Psoas muscle (tissue), 8 donors: ENCODE data around the gene TMPRSS6. TPM values are rescaled to one million over a fixed set of nuclear protein-coding genes. Genes with fewer than 3 reads are reported as not detected.
A peak's percentile ranks its signal among the peaks of the same experiment; 100 is the strongest.

Experiments used
- ATAC-seq, 4 donors: fragments of 200-7000 bp; cut with Tn5 transposase; one replicate each; pipeline ENCODE4 v1.9.1; 2020; ENCODE audit warnings: moderate library complexity in 3 of 4, mild to moderate bottlenecking in 2 of 4
- DNase-seq, 2 donors: peaks; one replicate each; pipeline ENCODE4 v3.0.0-alpha.2; 2020
- H3K27ac ChIP-seq: fragments of 200-600 bp; one replicate; pipeline ENCODE4 v1.8.0; 2022
- H3K27me3 ChIP-seq, 3 donors: fragments of 200-600 bp in 1 of 3; one replicate each; pipeline versions ENCODE4 v1.6.1 to v1.8.0; 2013 to 2022; ENCODE audit warnings: low read length in 2 of 3, mild to moderate bottlenecking in 2 of 3, moderate library complexity in 1 of 3; ENCODE audit not compliant: insufficient read depth in 3 of 3
- H3K36me3 ChIP-seq, 2 donors: fragments of 200-600 bp in 1 of 2; one replicate each; pipeline versions ENCODE4 v1.6.1 to v1.8.0; 2013 to 2022; ENCODE audit warnings: low read depth in 1 of 2, mild to moderate bottlenecking in 1 of 2, moderate library complexity in 1 of 2; ENCODE audit not compliant: insufficient read depth in 1 of 2
- H3K4me1 ChIP-seq: fragments of 200-600 bp; one replicate; pipeline ENCODE4 v1.8.0; 2022
- H3K4me3 ChIP-seq: fragments of 200-600 bp; one replicate; pipeline ENCODE4 v1.8.0; 2022; ENCODE audit warnings: mild to moderate bottlenecking
- H3K9me3 ChIP-seq: fragments of 200-600 bp; one replicate; pipeline ENCODE4 v1.8.0; 2022
- CTCF ChIP-seq: fragments of 200-600 bp; IDR thresholded peaks from one replicate; pipeline ENCODE4 v1.8.0; 2022; ENCODE audit warnings: antibody characterized with exemption
- WGBS, 3 donors: extraction: QIAGEN DNeasy Blood & Tissue Kit; methylation state at CpG; one replicate each; pipeline versions ENCODE4 v1.1.6 to v1.1.7; 2013; 5-methylcytosine and 5-hydroxymethylcytosine counted together
- intact Hi-C, 2 donors: fragments of 100-400 bp; cut with DNase I; formaldehyde crosslinking; loops; one replicate each; pipeline versions ENCODE4 v1.11.0 to v1.14.2; 2022
- polyA plus RNA-seq, 3 donors: library from polyadenylated mRNA; stranded (reverse); fragments of 200-250 nt; gene quantifications; one replicate each; pipeline ENCODE4 v1.2.3, GENCODE V29; 2013
- total RNA-seq, 4 donors: library from RNA; stranded (reverse); fragmentation: NEBNext Ultra II Directional in 2 of 4; extraction: Animal tissue kit (Norgen Biotek cat#: 25700) in 2 of 4; gene quantifications; one replicate each; pipeline versions ENCODE4 v1.2.1 to v1.2.4, GENCODE V29; 2021 to 2023
- donor health status: healthy with polysubstance abuse.
- donor health status: DM: no; HTN: no; CAD: no; lungs with moderate emphysema.
- donor health status: Bipolar disorder and iron deficiency.
- donor health status: healthy.
- donor health status: DM: yes; HTN: yes; CAD: no.
- donor health status: DM: no; HTN: no; CAD: no.
- donor health status: DM: no; HTN: no; CAD: no.
- donor health status: DM: yes; HTN: yes; CAD: no.

The TMPRSS6 gene
- total and polyA plus RNA-seq, 7 donors, result not detected

GRCh38 chr22:37033605-37034430 lies 75.7 kb downstream of the TMPRSS6 start:
- WGBS, 3 donors, result 80 to 84% (median 83%) methylated on average over 23 of the region's 23 CpGs
- Histone ChIP-seq H3K27me3 (peaks cover 0 to 17% (median 2%) of the 10 kb centered on the region in 3 donors), H3K4me3 (no peak overlapping the region), H3K27ac (no peak overlapping the region), H3K36me3 (peaks cover 4 to 20% of the 10 kb centered on the region in 2 donors), H3K9me3 (no peaks in the 10 kb centered on the region), H3K4me1 (no peaks in the 10 kb centered on the region)
- DNase-seq, result no peak
- no peak for ATAC-seq
- no peak for TF ChIP-seq CTCF
- intact Hi-C loops, result no loop called here

GRCh38 chr22:37032535-37033460 lies 76.7 kb downstream of the TMPRSS6 start:
- DNase-seq, result peak; percentile 50 to 76

GRCh38 chr22:37032134-37032534 lies 77.4 kb downstream of the TMPRSS6 start:
- no peak overlapping the region for H3K4me3 ChIP-seq
- no peak overlapping the region for H3K27ac ChIP-seq
- TF ChIP-seq CTCF, result no peak
- peaks cover 4 to 34% of the 10 kb centered on the region in 2 donors for H3K36me3 ChIP-seq
- no peaks in the 10 kb centered on the region for H3K4me1 ChIP-seq
- H3K9me3 ChIP-seq, result no peaks in the 10 kb centered on the region
- 69 to 89% (median 75%) methylated on average over 2 of the region's 2 CpGs for WGBS, 3 donors
- intact Hi-C loops, result no loop called here
- no peaks in the 10 kb centered on the region for H3K27me3 ChIP-seq
- no peak for DNase-seq
- ATAC-seq, result peak in 1 of 4 donors; percentile 15

More at GRCh38 chr22:37032535-37033460, 76.7 kb downstream of the TMPRSS6 start:
- no peaks in the 10 kb centered on the region for H3K4me1 ChIP-seq
- peaks cover 0 to 6% (median 2%) of the 10 kb centered on the region in 3 donors for H3K27me3 ChIP-seq
- peak in 3 of 4 donors; percentile 23 to 67 (median 49) for ATAC-seq
- peaks cover 4 to 27% of the 10 kb centered on the region in 2 donors for H3K36me3 ChIP-seq
- H3K4me3 ChIP-seq, result no peak overlapping the region
- intact Hi-C loops, result no loop called here
- H3K27ac ChIP-seq, result no peak overlapping the region
- TF ChIP-seq CTCF, result no peak
- 64 to 75% (median 65%) methylated on average over 18 of the region's 18 CpGs for WGBS, 3 donors
- no peaks in the 10 kb centered on the region for H3K9me3 ChIP-seq

- ATAC-seq, result no peak
- Histone ChIP-seq H3K9me3 (no peaks in the 10 kb centered on the region), H3K36me3 (peaks cover 4 to 48% of the 10 kb centered on the region in 2 donors), H3K27ac (no peak overlapping the region), H3K27me3 (no peaks in the 10 kb centered on the region), H3K4me1 (no peaks in the 10 kb centered on the region), H3K4me3 (no peak overlapping the region)
- no peak for TF ChIP-seq CTCF
- 67 to 76% (median 70%) methylated on average over 14 of the region's 14 CpGs for WGBS, 3 donors
- intact Hi-C loops, result no loop called here
- no peak for DNase-seq
These were observed 78.8 kb downstream of the TMPRSS6 start for GRCh38 chr22:37030560-37031281.
